CD4-positive, alpha-beta T cell treated with Interleukin-6 for 4 hours (primary cell): Measurements from ENCODE around the gene MRPL46.
A peak's percentile ranks its signal among the peaks of the same experiment; 100 is the strongest.

Experiments
- DNase-seq: peaks from one replicate; pipeline ENCODE4 v3.0.0-alpha.2; 2020; ENCODE audit warnings: mixed read lengths

Gene MRPL46

GRCh38 chr15:88467073-88467934 lies at the start of gene MRPL46, which contains the start of gene MRPS11:
Gene MRPL46, minus strand, starts transcription at chr15:88467388. Its CDS starts 11 bp downstream, at chr15:88467377.
Gene MRPS11, plus strand, starts transcription at chr15:88467708. Its CDS starts 10 bp downstream, at chr15:88467718.
- DNase-seq = peak; percentile 89

- DNase-seq = no peak
These were observed 46.0 kb upstream of the MRPL46 start for GRCh38 chr15:88513195-88513594.

GRCh38 chr15:88512601-88513000 lies 45.4 kb upstream of the MRPL46 start:
- no peak for DNase-seq

- DNase-seq = no peak
These were observed 44.9 kb upstream of the MRPL46 start for GRCh38 chr15:88512078-88512477.

- DNase-seq = no peak
These were observed 44.0 kb upstream of the MRPL46 start for GRCh38 chr15:88511161-88511560.

- no peak for DNase-seq
These were observed 42.8 kb upstream of the MRPL46 start for GRCh38 chr15:88509964-88510363.

- no peak for DNase-seq
These were observed 42.1 kb upstream of the MRPL46 start for GRCh38 chr15:88509321-88509720.

- no peak for DNase-seq
These were observed 39.4 kb upstream of the MRPL46 start for GRCh38 chr15:88506628-88507027.

- no peak for DNase-seq
These were observed 38.5 kb upstream of the MRPL46 start for GRCh38 chr15:88505721-88506120.

- no peak for DNase-seq
These were observed 37.3 kb upstream of the MRPL46 start for GRCh38 chr15:88504445-88504844.

GRCh38 chr15:88498996-88499395 lies 31.8 kb upstream of the MRPL46 start:
- DNase-seq = no peak

- DNase-seq = no peak
These were observed 30.0 kb upstream of the MRPL46 start for GRCh38 chr15:88497109-88497765.

- DNase-seq = no peak
These were observed 26.7 kb upstream of the MRPL46 start for GRCh38 chr15:88493844-88494243.

GRCh38 chr15:88491158-88491557 lies 24.0 kb upstream of the MRPL46 start:
- DNase-seq = no peak

GRCh38 chr15:88490036-88490435 lies 22.8 kb upstream of the MRPL46 start:
- DNase-seq = no peak

- DNase-seq = peak; percentile 3
These were observed 22.1 kb upstream of the MRPL46 start for GRCh38 chr15:88489321-88489720.

GRCh38 chr15:88487796-88488523 lies 20.8 kb upstream of the MRPL46 start:
- no peak for DNase-seq

- DNase-seq = no peak
These were observed 20.1 kb upstream of the MRPL46 start for GRCh38 chr15:88487178-88487795.

- DNase-seq = no peak
These were observed 17.6 kb upstream of the MRPL46 start for GRCh38 chr15:88484682-88485331.

- no peak for DNase-seq
These were observed 15.1 kb upstream of the MRPL46 start for GRCh38 chr15:88482263-88482662.

- no peak for DNase-seq
These were observed 13.8 kb upstream of the MRPL46 start for GRCh38 chr15:88480981-88481380.

- DNase-seq = no peak
These were observed 12.0 kb upstream of the MRPL46 start for GRCh38 chr15:88479169-88479568.
